Ovary (tissue), 9 donors: ENCODE results near the gene PPP5C. TPM values are rescaled to one million over a fixed set of nuclear protein-coding genes. Genes with fewer than 3 reads are reported as not detected.

Experiments
- DNase-seq, 5 donors: peaks; one replicate each; pipeline ENCODE4 v3.0.0-alpha.2; 2019 to 2020
- H3K27ac ChIP-seq, 2 donors: fragments of 200-600 bp; one replicate each; pipeline versions ENCODE4 v1.5.1 to v1.8.0; 2019 to 2022
- H3K27me3 ChIP-seq: fragments of 200-600 bp; one replicate; pipeline ENCODE4 v1.8.0; 2022
- H3K36me3 ChIP-seq: fragments of 200-600 bp; sonication (generic); one replicate; pipeline ENCODE4 v1.5.1; 2019
- H3K4me1 ChIP-seq: one replicate; pipeline ENCODE4 v1.8.1; 2013; ENCODE audit warnings: mild to moderate bottlenecking, moderate library complexity; ENCODE audit not compliant: insufficient read depth
- H3K4me3 ChIP-seq: fragments of 200-600 bp; sonication (generic); one replicate; pipeline ENCODE4 v1.5.1; 2017
- H3K9me3 ChIP-seq, 2 donors: fragments of 200-600 bp in 1 of 2; sonication (generic) in 1 of 2; one replicate each; pipeline versions ENCODE4 v1.5.1 to v1.8.1; 2013 to 2019; ENCODE audit warnings: mild to moderate bottlenecking in 1 of 2, moderate library complexity in 1 of 2
- CTCF ChIP-seq, 3 donors: fragments of 450-650 bp in 2 of 3; fragments of 200-600 bp in 1 of 3; IDR thresholded peaks; one replicate each; pipeline versions ENCODE4 v1.5.1 to v1.8.0; 2016 to 2022; ENCODE audit warnings: antibody characterized with exemption in 3 of 3, mild to moderate bottlenecking in 1 of 3
- EP300 ChIP-seq: sonication (generic); formaldehyde crosslinking; IDR thresholded peaks from one replicate; pipeline ENCODE4 v1.6.1; 2017; ENCODE audit warnings: antibody characterized with exemption
- POLR2A ChIP-seq: fragments of 450-650 bp; IDR thresholded peaks from one replicate; pipeline ENCODE4 v1.6.1; 2017; ENCODE audit warnings: antibody characterized with exemption, mild to moderate bottlenecking, moderate library complexity
- WGBS, 3 donors: extraction: QIAGEN DNeasy Blood & Tissue Kit in 1 of 3; methylation state at CpG; one replicate each; pipeline versions ENCODE4 v1.1.5 to v1.1.7; 2013 to 2017; 5-methylcytosine and 5-hydroxymethylcytosine counted together
- intact Hi-C, 4 donors: fragments of 100-400 bp; cut with DNase I; formaldehyde crosslinking; loops; one replicate each; pipeline versions ENCODE4 v1.11.0 to v1.15.1; 2022 to 2023
- polyA plus RNA-seq, 2 donors: library from polyadenylated mRNA; stranded (reverse); fragments of 200-250 nt in 1 of 2; fragments of 350-450 nt in 1 of 2; fragmentation: Illumina TruSeq in 1 of 2; extraction: RNeasy Lipid Tissue Mini Kit (QIAGEN cat#74804) in 1 of 2; gene quantifications; one replicate each; pipeline ENCODE4 v1.2.3, GENCODE V29; 2013 to 2014
- total RNA-seq, 7 donors: library from RNA; depleted of rRNA in 2 of 7; stranded (reverse); fragments of >200 nt in 2 of 7; fragmentation: NEBNext Ultra II Directional in 3 of 7; extraction: Animal tissue kit (Norgen Biotek cat#: 25700) in 3 of 7; gene quantifications; one replicate each; pipeline versions ENCODE4 v1.1.0 to v1.2.4, GENCODE V29; 2016 to 2023
- donor health status: DM: no; HTN: no; CAD: no; lungs with moderate emphysema.
- donor health status: DM: no; HTN: no; CAD: no.
- donor health status: Bipolar disorder and iron deficiency.
- donor health status: DM: yes; HTN: yes; CAD: no.
- donor health status: DM: no; HTN: no; CAD: no.
- donor health status: DM: yes; HTN: yes; CAD: no.

PPP5C gene
- total and polyA plus RNA-seq, 9 donors: 33.1 to 79.2 (median 45.3) TPM

GRCh38 chr19:46344363-46344762 is 2.5 kb upstream of the PPP5C start:
- Histone ChIP-seq H3K9me3 (no peaks in the 10 kb centered on the region), H3K4me3 (no peak overlapping the region), H3K27ac (no peak overlapping the region), H3K4me1 (peaks cover 5% of the 10 kb centered on the region), H3K36me3 (no peaks in the 10 kb centered on the region), H3K27me3 (no peaks in the 10 kb centered on the region)
- intact Hi-C loops: no loop called here
- TF ChIP-seq POLR2A (no peak), CTCF (IDR thresholded peaks at IDR 0.05) (no peak)
- WGBS, 3 donors: 41 to 58% (median 48%) methylated on average over 1 of the region's 1 CpG
- DNase-seq: no peak

- H3K27ac ChIP-seq: no peak overlapping the region
- no peak for DNase-seq
- H3K4me3 ChIP-seq: no peak overlapping the region
- peaks cover 9% of the 10 kb centered on the region for H3K4me1 ChIP-seq
- intact Hi-C loops: loop anchor here in 1 of 4 donors (5.0 kb wide), 2 partner anchors 38 to 63 kb away; no protein-coding TSS in a partner anchor
- H3K27me3 ChIP-seq: no peaks in the 10 kb centered on the region
- H3K9me3 ChIP-seq: no peaks in the 10 kb centered on the region
- TF ChIP-seq POLR2A (no peak), EP300 (no peak), CTCF (IDR thresholded peaks at IDR 0.05) (no peak)
- H3K36me3 ChIP-seq: no peaks in the 10 kb centered on the region
- 79 to 91% (median 85%) methylated on average over 5 of the region's 5 CpGs for WGBS, 3 donors
These were observed 1.7 kb upstream of the PPP5C start for GRCh38 chr19:46345157-46345556.

- no peak overlapping the region for H3K27ac ChIP-seq
- WGBS, 3 donors: 1 to 7% (median 2%) methylated on average over 3 of the region's 3 CpGs
- DNase-seq: no peak
- no peaks in the 10 kb centered on the region for H3K36me3 ChIP-seq
- intact Hi-C loops: loop anchor here in 1 of 4 donors (5.0 kb wide), 2 partner anchors 40 to 65 kb away; no protein-coding TSS in a partner anchor
- H3K4me1 ChIP-seq: peaks cover 19% of the 10 kb centered on the region
- no peak for TF ChIP-seq EP300
- TF ChIP-seq POLR2A: no peak
- no peak for TF ChIP-seq CTCF (IDR thresholded peaks at IDR 0.05)
- no peaks in the 10 kb centered on the region for H3K9me3 ChIP-seq
- no peaks in the 10 kb centered on the region for H3K27me3 ChIP-seq
- peak overlapping the region; percentile 94 for H3K4me3 ChIP-seq
These were observed 641 bp downstream of the PPP5C start for GRCh38 chr19:46347572-46347883.

GRCh38 chr19:46347985-46348384 is 1.1 kb downstream of the PPP5C start:
- H3K27ac ChIP-seq: no peak overlapping the region
- intact Hi-C loops: loop anchor here in 1 of 4 donors (5.0 kb wide), 2 partner anchors 41 to 66 kb away; no protein-coding TSS in a partner anchor
- WGBS, 3 donors: 68 to 72% (median 68%) methylated on average over 5 of the region's 5 CpGs

More at GRCh38 chr19:46347985-46348384, 1.1 kb downstream of the PPP5C start:
- Histone ChIP-seq H3K27me3 (no peaks in the 10 kb centered on the region), H3K4me1 (peaks cover 19% of the 10 kb centered on the region), H3K4me3 (peak overlapping the region; percentile 94), H3K9me3 (no peaks in the 10 kb centered on the region), H3K36me3 (no peaks in the 10 kb centered on the region)
- no peak for DNase-seq
- no peak for TF ChIP-seq EP300
- no peak for TF ChIP-seq POLR2A
- no peak for TF ChIP-seq CTCF (IDR thresholded peaks at IDR 0.05)
